Lower lobe of right lung (tissue), 2 donors: ENCODE measurements around the gene COL21A1. TPM values are rescaled to one million over a fixed set of nuclear protein-coding genes. Genes with fewer than 3 reads are reported as not detected.
A peak's percentile ranks its signal among the peaks of the same experiment; 100 is the strongest.

Experiments used
- ATAC-seq, 2 donors: fragments of 200-7000 bp; cut with Tn5 transposase; one replicate each; pipeline ENCODE4 v1.9.1; 2020 to 2022; ENCODE audit warnings: mild to moderate bottlenecking in 2 of 2, moderate library complexity in 2 of 2
- DNase-seq: peaks from one replicate; pipeline ENCODE4 v3.0.0-alpha.2; 2020
- H3K27ac ChIP-seq: fragments of 200-600 bp; one replicate; pipeline ENCODE4 v1.8.0; 2022
- H3K27me3 ChIP-seq: fragments of 200-600 bp; one replicate; pipeline ENCODE4 v1.8.0; 2022; ENCODE audit warnings: low read depth
- H3K36me3 ChIP-seq: fragments of 200-600 bp; one replicate; pipeline ENCODE4 v1.8.0; 2022; ENCODE audit warnings: mild to moderate bottlenecking
- H3K4me1 ChIP-seq: fragments of 200-600 bp; one replicate; pipeline ENCODE4 v1.8.0; 2022
- H3K4me3 ChIP-seq: fragments of 200-600 bp; one replicate; pipeline ENCODE4 v1.8.0; 2022; ENCODE audit warnings: mild to moderate bottlenecking
- H3K9me3 ChIP-seq: fragments of 200-600 bp; one replicate; pipeline ENCODE4 v1.8.0; 2022
- CTCF ChIP-seq: fragments of 200-600 bp; IDR thresholded peaks from one replicate; pipeline ENCODE4 v1.8.0; 2022; ENCODE audit warnings: antibody characterized with exemption, mild to moderate bottlenecking
- intact Hi-C: fragments of 100-400 bp; cut with DNase I; formaldehyde crosslinking; loops from one replicate; pipeline ENCODE4 v1.11.0; 2022
- total RNA-seq: library from RNA; stranded (reverse); fragmentation: NEBNext Ultra II Directional; extraction: Animal tissue kit (Norgen Biotek cat#: 25700); gene quantifications from one replicate; pipeline ENCODE4 v1.2.1, GENCODE V29; 2021
- donor health status: DM: no; HTN: yes; CAD: no; lungs with severe emphysema.

Gene COL21A1
- total RNA-seq, 1 donor from 2014 or later = 9.4 TPM

- no peaks in the 10 kb centered on the region for H3K9me3 ChIP-seq
- H3K4me1 ChIP-seq = no peaks in the 10 kb centered on the region
- DNase-seq (no peak), ATAC-seq (peak; percentile 74 to 78)
- H3K27me3 ChIP-seq = no peaks in the 10 kb centered on the region
- no peak for TF ChIP-seq CTCF
- H3K4me3 ChIP-seq = no peak overlapping the region
- H3K36me3 ChIP-seq = no peaks in the 10 kb centered on the region
- intact Hi-C loops = no loop called here
- no peak overlapping the region for H3K27ac ChIP-seq
Measured at GRCh38 chr6:56101141-56101553, 146.2 kb downstream of the COL21A1 start.

GRCh38 chr6:56096946-56097621 lies 150.3 kb downstream of the COL21A1 start:
- Histone ChIP-seq H3K36me3 (no peaks in the 10 kb centered on the region), H3K4me1 (no peaks in the 10 kb centered on the region), H3K27me3 (no peaks in the 10 kb centered on the region), H3K9me3 (no peaks in the 10 kb centered on the region), H3K4me3 (no peak overlapping the region), H3K27ac (no peak overlapping the region)
- intact Hi-C loops = no loop called here
- no peak for TF ChIP-seq CTCF
- DNase-seq = no peak
- no peak for ATAC-seq

- no peak for TF ChIP-seq CTCF
- ATAC-seq (no peak), DNase-seq (no peak)
- Histone ChIP-seq H3K36me3 (no peaks in the 10 kb centered on the region), H3K27me3 (no peaks in the 10 kb centered on the region), H3K9me3 (no peaks in the 10 kb centered on the region), H3K4me3 (no peak overlapping the region), H3K27ac (no peak overlapping the region), H3K4me1 (peaks cover 1% of the 10 kb centered on the region)
- intact Hi-C loops = no loop called here
Measured at GRCh38 chr6:56096541-56096940, 150.8 kb downstream of the COL21A1 start.

- Histone ChIP-seq H3K4me1 (peaks cover 5% of the 10 kb centered on the region), H3K4me3 (no peak overlapping the region), H3K27me3 (no peaks in the 10 kb centered on the region), H3K27ac (no peak overlapping the region), H3K9me3 (no peaks in the 10 kb centered on the region), H3K36me3 (no peaks in the 10 kb centered on the region)
- intact Hi-C loops = no loop called here
- DNase-seq (no peak), ATAC-seq (no peak)
- TF ChIP-seq CTCF = no peak
Measured at GRCh38 chr6:56093776-56094175, 153.6 kb downstream of the COL21A1 start.

GRCh38 chr6:56091159-56091869 lies 156.1 kb downstream of the COL21A1 start:
- ATAC-seq (peak; percentile 76 to 82), DNase-seq (no peak)
- no peaks in the 10 kb centered on the region for H3K27me3 ChIP-seq
- H3K4me3 ChIP-seq = no peak overlapping the region
- no peaks in the 10 kb centered on the region for H3K36me3 ChIP-seq
- peak overlapping the region; percentile 38 for H3K27ac ChIP-seq
- intact Hi-C loops = no loop called here
- H3K4me1 ChIP-seq = peaks cover 5% of the 10 kb centered on the region
- TF ChIP-seq CTCF = no peak
- H3K9me3 ChIP-seq = peaks cover 14% of the 10 kb centered on the region
